WTC11 (cell line): ENCODE data around the gene SDF2L1. TPM values are rescaled to one million over a fixed set of nuclear protein-coding genes. Genes with fewer than 3 reads are reported as not detected.

Experiments
- ATAC-seq: fragments of 200-7000 bp; cut with Tn5 transposase; 2 replicates; pipeline ENCODE4 v1.10.0; 2021; ENCODE audit warnings: mild to moderate bottlenecking, moderate library complexity
- CTCF ChIA-PET: fragments of 300-600 bp; sonication (Branson Sonifier 250); formaldehyde crosslinking; loops from one replicate; lab custom pipeline; 2021; ENCODE audit warnings: antibody characterized with exemption; lab: Charles Lee
- POLR2A ChIA-PET: fragments of 350-600 bp; sonication (Branson Sonifier 250); formaldehyde crosslinking; loops from one replicate; lab custom pipeline; 2021; ENCODE audit warnings: antibody characterized with exemption; lab: Charles Lee
- DNase-seq: peaks from one replicate; pipeline ENCODE4 v3.0.0; 2021; ENCODE audit warnings: low spot score
- H3K27ac Mint-ChIP-seq: 2 replicates; pipeline ENCODE4 v1.8.0; 2021; ENCODE audit warnings: mixed read lengths
- H3K27me3 Mint-ChIP-seq: 2 replicates; pipeline ENCODE4 v1.8.0; 2021; ENCODE audit warnings: low read depth, mild to moderate bottlenecking, moderate library complexity, mixed read lengths
- H3K36me3 Mint-ChIP-seq: 2 replicates; pipeline ENCODE4 v1.8.0; 2021; ENCODE audit warnings: mixed read lengths
- H3K4me1 Mint-ChIP-seq: 2 replicates; pipeline ENCODE4 v1.8.0; 2022; ENCODE audit warnings: mixed read lengths
- H3K4me3 Mint-ChIP-seq: 2 replicates; pipeline ENCODE4 v1.8.0; 2021; ENCODE audit warnings: mild to moderate bottlenecking, moderate library complexity, mixed read lengths
- H3K9me3 Mint-ChIP-seq: 2 replicates; pipeline ENCODE4 v1.8.0; 2021; ENCODE audit warnings: mixed read lengths
- CBFB ChIP-seq: sonication (generic); formaldehyde crosslinking; IDR thresholded peaks from 2 replicates; pipeline ENCODE4 v1.8.1; 2022; ENCODE audit warnings: mild to moderate bottlenecking, low read depth, missing genetic modification reagents
- CDX4 ChIP-seq: fragments of 250-450 bp; sonication (Bioruptor Pico); IDR thresholded peaks from 2 replicates; pipeline ENCODE4 v1.9.0; 2021; ENCODE audit warnings: moderate library complexity, mild to moderate bottlenecking, inconsistent platforms, borderline replicate concordance
- E2F5 ChIP-seq: sonication (generic); formaldehyde crosslinking; IDR thresholded peaks from 2 replicates; pipeline ENCODE4 v1.8.1; 2022; ENCODE audit warnings: mild to moderate bottlenecking, moderate library complexity, missing genetic modification reagents
- ETV6 ChIP-seq: sonication (generic); formaldehyde crosslinking; IDR thresholded peaks from 2 replicates; pipeline ENCODE4 v1.8.1; 2022; ENCODE audit warnings: mild to moderate bottlenecking, missing genetic modification reagents
- FOXP4 ChIP-seq: sonication (generic); formaldehyde crosslinking; IDR thresholded peaks from 2 replicates; pipeline ENCODE4 v1.8.0; 2022; ENCODE audit warnings: mild to moderate bottlenecking, missing genetic modification reagents
- GTF2I ChIP-seq: fragments of 250-450 bp; sonication (Bioruptor Pico); conservative IDR thresholded peaks from 2 replicates; pipeline ENCODE4 v1.4.0; 2021; ENCODE audit warnings: mild to moderate bottlenecking
- JUN ChIP-seq: sonication (generic); formaldehyde crosslinking; IDR thresholded peaks from 2 replicates; pipeline ENCODE4 v1.8.0; 2023; ENCODE audit warnings: mild to moderate bottlenecking, missing genetic modification reagents
- PREB ChIP-seq: sonication (generic); formaldehyde crosslinking; IDR thresholded peaks from 2 replicates; pipeline ENCODE4 v1.8.1; 2022; ENCODE audit warnings: mild to moderate bottlenecking, missing genetic modification reagents, moderate library complexity, borderline replicate concordance
- PRRX2 ChIP-seq: fragments of 250-450 bp; sonication (Bioruptor Pico); IDR thresholded peaks from 2 replicates; pipeline ENCODE4 v1.8.0; 2021; ENCODE audit warnings: mild to moderate bottlenecking
- SMAD4 ChIP-seq: sonication (generic); formaldehyde crosslinking; IDR thresholded peaks from 2 replicates; pipeline ENCODE4 v1.8.0; 2022; ENCODE audit warnings: mild to moderate bottlenecking, missing genetic modification reagents
- TCF7 ChIP-seq: sonication (generic); formaldehyde crosslinking; IDR thresholded peaks from 2 replicates; pipeline ENCODE4 v1.8.0; 2022; ENCODE audit warnings: mild to moderate bottlenecking, low read depth, missing genetic modification reagents, moderate library complexity
- ZBTB21 ChIP-seq: sonication (generic); formaldehyde crosslinking; IDR thresholded peaks from 2 replicates; pipeline ENCODE4 v1.8.1; 2023; ENCODE audit warnings: mild to moderate bottlenecking, missing genetic modification reagents, borderline replicate concordance
- ZNF121 ChIP-seq: sonication (generic); formaldehyde crosslinking; IDR thresholded peaks from 2 replicates; pipeline ENCODE4 v1.8.0; 2023; ENCODE audit warnings: missing genetic modification reagents
- ZNF138 ChIP-seq: sonication (generic); formaldehyde crosslinking; conservative IDR thresholded peaks from 2 replicates; pipeline ENCODE4 v1.8.1; 2022; ENCODE audit warnings: mild to moderate bottlenecking, moderate library complexity, missing genetic modification reagents
- ZNF219 ChIP-seq: sonication (generic); formaldehyde crosslinking; IDR thresholded peaks from 2 replicates; pipeline ENCODE4 v1.8.0; 2023; ENCODE audit warnings: missing genetic modification reagents, mild to moderate bottlenecking, borderline replicate concordance
- ZNF396 ChIP-seq: fragments of 250-450 bp; sonication (Bioruptor Pico); IDR thresholded peaks from 2 replicates; pipeline ENCODE4 v1.8.0; 2021; ENCODE audit warnings: mild to moderate bottlenecking, moderate library complexity, borderline replicate concordance
- total RNA-seq: library from RNA; stranded (reverse); gene quantifications from 3 replicates; pipeline ENCODE4 v1.2.3, GENCODE V29; 2021

The SDF2L1 gene
- total RNA-seq, 1 experiment from 2014 or later = 73.6 TPM

- no peaks in the 10 kb centered on the region for H3K4me1 Mint-ChIP-seq
- no peak overlapping the region for H3K4me3 Mint-ChIP-seq
- peaks cover 33% of the 10 kb centered on the region for H3K36me3 Mint-ChIP-seq
- no peaks in the 10 kb centered on the region for H3K27me3 Mint-ChIP-seq
- no peaks in the 10 kb centered on the region for H3K9me3 Mint-ChIP-seq
- ATAC-seq = no peak
- ChIA-PET CTCF (no interaction called here), POLR2A (no interaction called here)
- no peak for TF ChIP-seq ZNF121 (CRISPR knock-in tag)
- no peak for TF ChIP-seq GTF2I (CRISPR knock-in tag)
- TF ChIP-seq SMAD4 (CRISPR knock-in tag) = no peak
- no peak for TF ChIP-seq ETV6 (CRISPR knock-in tag)
- no peak for TF ChIP-seq FOXP4 (CRISPR knock-in tag)
- no peak for TF ChIP-seq ZBTB21 (CRISPR knock-in tag)
- no peak for TF ChIP-seq PREB (CRISPR knock-in tag)
- TF ChIP-seq TCF7 (CRISPR knock-in tag) = no peak
- no peak for TF ChIP-seq ZNF396 (CRISPR knock-in tag)
- DNase-seq = no peak
- 0 out of 2 replicates have a peak overlapping the region, but pooled peaks have one; percentile 27 for H3K27ac Mint-ChIP-seq
Observed at GRCh38 chr22:21681566-21682370, 39.7 kb downstream of the SDF2L1 start.

- Mint-ChIP-seq H3K36me3 (peaks cover 27% of the 10 kb centered on the region), H3K4me3 (no peak overlapping the region), H3K27me3 (no peaks in the 10 kb centered on the region), H3K9me3 (no peaks in the 10 kb centered on the region), H3K27ac (0 out of 2 replicates have a peak overlapping the region, but pooled peaks have one; percentile 27), H3K4me1 (no peaks in the 10 kb centered on the region)
- ChIA-PET POLR2A (no interaction called here), CTCF (no interaction called here)
- no peak for DNase-seq
- no peak for ATAC-seq
- TF ChIP-seq E2F5 (CRISPR knock-in tag) (no peak), PRRX2 (CRISPR knock-in tag) (no peak), ZNF219 (CRISPR knock-in tag) (no peak), ZNF138 (no peak), ZNF396 (CRISPR knock-in tag) (no peak), PREB (CRISPR knock-in tag) (no peak), JUN (CRISPR knock-in tag) (no peak), CDX4 (CRISPR knock-in tag) (no peak), CBFB (no peak)
Observed at GRCh38 chr22:21682385-21683175, 40.5 kb downstream of the SDF2L1 start.
